ENCODE data around the gene FTSJ3.

- TF ChIP-seq EP300 (IDR thresholded peaks at IDR 0.05) (no peak), POLR2A (IDR thresholded peaks at IDR 0.05) (no peak), CTCF (IDR thresholded peaks at IDR 0.05) (no peak)
These were observed 3.7 kb downstream of the FTSJ3 start for GRCh38 chr17:63823659-63824331.

All from ovary (tissue), 3 donors.